Neural cell (in vitro differentiated cells): ENCODE data around the gene POLR2L. TPM values are rescaled to one million over a fixed set of nuclear protein-coding genes. Genes with fewer than 3 reads are reported as not detected.

ENCODE experiments used
- H2AFZ ChIP-seq: fragments of 200-600, 300-800 bp; sonication (generic), shearing (Covaris generic); 2 replicates; pipeline ENCODE4 v1.6.0; 2014; ENCODE audit warnings: low read depth, mild to moderate bottlenecking, antibody characterized with exemption, low read length, moderate library complexity
- H3F3A ChIP-seq: fragments of 200-600 bp; shearing (Covaris generic); 2 replicates; pipeline ENCODE4 v1.6.1; 2016; ENCODE audit warnings: mild to moderate bottlenecking, moderate library complexity, mixed read lengths, antibody characterized with exemption, low read length; ENCODE audit not compliant: insufficient read depth, poor library complexity, severe bottlenecking
- H3K27ac ChIP-seq: fragments of 200-600, 300-800 bp; sonication (generic), shearing (Covaris generic); 2 replicates; pipeline ENCODE4 v1.5.1; 2014; ENCODE audit warnings: mild to moderate bottlenecking, low read length, moderate library complexity
- H3K27me3 ChIP-seq: fragments of 300-800, 200-600 bp; sonication (generic), shearing (Covaris generic); 2 replicates; pipeline ENCODE4 v1.6.0; 2014; ENCODE audit warnings: mild to moderate bottlenecking, low read depth, low read length, moderate library complexity; ENCODE audit not compliant: insufficient read depth
- H3K36me3 ChIP-seq: fragments of 300-800, 200-600 bp; sonication (generic), shearing (Covaris generic); 2 replicates; pipeline ENCODE4 v1.5.1; 2014; ENCODE audit warnings: mild to moderate bottlenecking, antibody characterized with exemption, low read length, moderate library complexity; ENCODE audit not compliant: insufficient read depth
- H3K4me2 ChIP-seq: fragments of 300-800, 200-600 bp; sonication (generic), shearing (Covaris generic); 2 replicates; pipeline ENCODE4 v1.6.0; 2014; ENCODE audit warnings: mild to moderate bottlenecking, low read length
- H3K4me3 ChIP-seq: fragments of 300-800, 200-600 bp; sonication (generic), shearing (Covaris generic); 2 replicates; pipeline ENCODE4 v1.5.1; 2014; ENCODE audit warnings: mild to moderate bottlenecking, low read length, moderate library complexity
- H3K79me2 ChIP-seq: fragments of 200-600 bp; shearing (Covaris generic); replicated peaks from 2 replicates; pipeline ENCODE4 v1.6.0; 2014; ENCODE audit warnings: mild to moderate bottlenecking, low read length, moderate library complexity; ENCODE audit not compliant: insufficient read depth
- H3K9ac ChIP-seq: fragments of 300-800, 200-600 bp; sonication (generic), shearing (Covaris generic); 2 replicates; pipeline ENCODE4 v1.6.1; 2016; ENCODE audit warnings: mild to moderate bottlenecking, low read length, mixed read lengths
- H3K9me2 ChIP-seq: fragments of 200-600 bp; shearing (Covaris generic); 2 replicates; pipeline ENCODE4 v1.6.1; 2016; ENCODE audit warnings: mild to moderate bottlenecking, low read length, mixed read lengths; ENCODE audit not compliant: insufficient read depth
- H3K9me3 ChIP-seq: fragments of 200-600, 300-800 bp; sonication (generic), shearing (Covaris generic); 2 replicates; pipeline ENCODE4 v1.6.1; 2016; ENCODE audit warnings: mild to moderate bottlenecking, mixed run types, low read length, moderate library complexity, mixed read lengths
- H4K20me1 ChIP-seq: fragments of 200-600 bp; shearing (Covaris generic); 2 replicates; pipeline ENCODE4 v1.6.1; 2016; ENCODE audit warnings: mild to moderate bottlenecking, mixed run types; ENCODE audit not compliant: insufficient read depth
- EZH2 ChIP-seq: fragments of 200-600, 300-800 bp; shearing (Covaris generic), sonication (generic); IDR thresholded peaks from 2 replicates; pipeline ENCODE4 v1.6.1; 2014; ENCODE audit warnings: antibody characterized with exemption, low read length, borderline replicate concordance, mild to moderate bottlenecking; ENCODE audit not compliant: insufficient read depth, poor library complexity, severe bottlenecking
- MXI1 ChIP-seq: fragments of 450-650 bp; conservative IDR thresholded peaks from 2 replicates; pipeline ENCODE4 v1.6.1; 2014; ENCODE audit warnings: antibody characterized with exemption, mild to moderate bottlenecking; ENCODE audit not compliant: poor library complexity, severe bottlenecking
- SMC3 ChIP-seq: fragments of 450-650 bp; conservative IDR thresholded peaks from 2 replicates; pipeline ENCODE4 v1.6.1; 2014; ENCODE audit warnings: antibody characterized with exemption, mild to moderate bottlenecking, moderate library complexity; ENCODE audit not compliant: poor library complexity
- TAF1 ChIP-seq: IDR thresholded peaks from 2 replicates; pipeline ENCODE4 v1.6.1; 2012; ENCODE audit warnings: low read depth
- polyA plus RNA-seq: library from polyadenylated mRNA; depleted of rRNA; stranded (reverse); fragments of >200 nt; gene quantifications from 2 replicates; pipeline ENCODE4 v1.2.3, GENCODE V29; 2014
- TF ChIP-seq, protein P1 (sequence below): fragments of 450-650 bp; IDR thresholded peaks from 2 replicates; pipeline ENCODE4 v1.5.1; 2014; ENCODE audit warnings: antibody characterized with exemption, mild to moderate bottlenecking, moderate library complexity; ENCODE audit not compliant: poor library complexity, severe bottlenecking
- TF ChIP-seq, protein P2 (sequence below): IDR thresholded peaks from 2 replicates; pipeline ENCODE4 v1.6.1; 2012; ENCODE audit warnings: borderline replicate concordance

POLR2L gene
- polyA plus RNA-seq, 1 donor from 2014 or later: 62.3 TPM

DNA sequence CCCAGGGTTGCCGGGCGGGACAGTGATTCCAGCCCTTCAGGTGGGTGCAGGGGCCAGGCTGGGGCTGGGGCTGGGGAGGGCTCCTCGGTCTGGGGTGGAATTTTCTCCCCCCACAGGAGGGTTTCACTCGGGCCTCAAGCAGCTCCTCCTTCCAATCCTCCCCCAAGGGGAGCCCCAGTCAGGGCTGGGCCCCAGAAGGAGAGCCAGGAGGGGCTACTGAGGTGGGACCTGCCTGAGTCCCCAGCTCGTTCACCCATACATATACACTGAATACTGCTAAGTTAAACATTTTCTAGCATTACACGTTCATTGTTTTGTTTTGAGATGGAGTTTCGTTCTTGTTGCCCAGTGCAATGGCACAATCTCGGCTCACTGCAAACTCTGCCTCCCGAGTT lies 16.1 kb downstream of the POLR2L start:
- TF ChIP-seq MXI1 (no peak), SMC3 (no peak)
- TF ChIP-seq, protein P1, sequence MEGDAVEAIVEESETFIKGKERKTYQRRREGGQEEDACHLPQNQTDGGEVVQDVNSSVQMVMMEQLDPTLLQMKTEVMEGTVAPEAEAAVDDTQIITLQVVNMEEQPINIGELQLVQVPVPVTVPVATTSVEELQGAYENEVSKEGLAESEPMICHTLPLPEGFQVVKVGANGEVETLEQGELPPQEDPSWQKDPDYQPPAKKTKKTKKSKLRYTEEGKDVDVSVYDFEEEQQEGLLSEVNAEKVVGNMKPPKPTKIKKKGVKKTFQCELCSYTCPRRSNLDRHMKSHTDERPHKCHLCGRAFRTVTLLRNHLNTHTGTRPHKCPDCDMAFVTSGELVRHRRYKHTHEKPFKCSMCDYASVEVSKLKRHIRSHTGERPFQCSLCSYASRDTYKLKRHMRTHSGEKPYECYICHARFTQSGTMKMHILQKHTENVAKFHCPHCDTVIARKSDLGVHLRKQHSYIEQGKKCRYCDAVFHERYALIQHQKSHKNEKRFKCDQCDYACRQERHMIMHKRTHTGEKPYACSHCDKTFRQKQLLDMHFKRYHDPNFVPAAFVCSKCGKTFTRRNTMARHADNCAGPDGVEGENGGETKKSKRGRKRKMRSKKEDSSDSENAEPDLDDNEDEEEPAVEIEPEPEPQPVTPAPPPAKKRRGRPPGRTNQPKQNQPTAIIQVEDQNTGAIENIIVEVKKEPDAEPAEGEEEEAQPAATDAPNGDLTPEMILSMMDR: no peak
- no peaks in the 10 kb centered on the region for H3K79me2 ChIP-seq
- no peaks in the 10 kb centered on the region for H3F3A ChIP-seq
- no peaks in the 10 kb centered on the region for H3K9me3 ChIP-seq
- no peak overlapping the region for H3K4me3 ChIP-seq
- no peak overlapping the region for H3K27ac ChIP-seq
- no peaks in the 10 kb centered on the region for H3K36me3 ChIP-seq
- H2AFZ ChIP-seq: no peak overlapping the region
- H3K27me3 ChIP-seq: peaks cover 40% of the 10 kb centered on the region
- H3K9ac ChIP-seq: no peak overlapping the region
- no peak overlapping the region for H3K4me2 ChIP-seq
- H3K9me2 ChIP-seq: no peaks in the 10 kb centered on the region
- H4K20me1 ChIP-seq: no peaks in the 10 kb centered on the region

DNA sequence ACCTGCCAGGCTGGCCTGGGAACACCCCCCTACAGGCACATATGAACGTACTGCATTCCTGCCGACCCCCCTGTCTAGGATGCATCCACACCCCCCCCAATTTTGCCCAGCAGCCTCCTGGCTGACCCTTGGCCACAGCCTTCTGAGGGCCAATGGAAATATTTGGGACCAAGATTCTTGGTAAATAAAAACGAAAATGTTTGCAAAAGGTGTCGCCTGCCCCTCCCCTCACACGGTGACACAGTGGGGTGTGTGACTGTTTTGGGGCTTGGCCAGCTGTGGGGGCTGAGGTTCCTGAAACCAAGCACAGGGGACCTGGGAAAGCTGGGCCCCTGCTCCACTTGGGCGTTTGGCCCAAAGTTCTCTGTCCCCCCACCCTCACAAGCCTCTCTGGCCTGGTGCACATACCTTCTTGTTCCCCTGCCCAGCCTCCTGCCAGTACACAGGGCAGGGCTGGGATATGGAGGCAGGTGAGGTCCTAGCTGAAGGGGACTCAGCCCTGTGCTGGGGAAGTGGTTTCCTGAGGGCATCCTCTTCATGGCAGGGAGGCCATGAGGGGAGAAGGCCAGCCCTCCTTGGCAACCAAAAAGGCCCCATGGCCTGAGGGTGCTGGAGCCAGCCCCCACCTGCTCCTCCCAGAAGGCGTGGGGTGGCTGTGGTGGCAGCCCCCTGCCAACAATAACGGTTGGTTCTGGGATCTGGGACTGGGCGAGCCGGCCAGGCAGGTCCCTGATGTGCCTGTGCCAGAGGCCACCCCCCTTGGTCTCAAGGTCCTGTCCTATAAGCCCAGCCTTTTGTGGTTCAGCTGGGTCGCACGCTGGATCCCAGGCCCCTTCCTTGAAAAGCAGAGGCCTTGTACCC lies 16.7 kb downstream of the POLR2L start:
- TF ChIP-seq EZH2 (no peak), SMC3 (no peak), TAF1 (no peak), MXI1 (no peak)
- TF ChIP-seq, protein P1: no peak
- TF ChIP-seq, protein P2, sequence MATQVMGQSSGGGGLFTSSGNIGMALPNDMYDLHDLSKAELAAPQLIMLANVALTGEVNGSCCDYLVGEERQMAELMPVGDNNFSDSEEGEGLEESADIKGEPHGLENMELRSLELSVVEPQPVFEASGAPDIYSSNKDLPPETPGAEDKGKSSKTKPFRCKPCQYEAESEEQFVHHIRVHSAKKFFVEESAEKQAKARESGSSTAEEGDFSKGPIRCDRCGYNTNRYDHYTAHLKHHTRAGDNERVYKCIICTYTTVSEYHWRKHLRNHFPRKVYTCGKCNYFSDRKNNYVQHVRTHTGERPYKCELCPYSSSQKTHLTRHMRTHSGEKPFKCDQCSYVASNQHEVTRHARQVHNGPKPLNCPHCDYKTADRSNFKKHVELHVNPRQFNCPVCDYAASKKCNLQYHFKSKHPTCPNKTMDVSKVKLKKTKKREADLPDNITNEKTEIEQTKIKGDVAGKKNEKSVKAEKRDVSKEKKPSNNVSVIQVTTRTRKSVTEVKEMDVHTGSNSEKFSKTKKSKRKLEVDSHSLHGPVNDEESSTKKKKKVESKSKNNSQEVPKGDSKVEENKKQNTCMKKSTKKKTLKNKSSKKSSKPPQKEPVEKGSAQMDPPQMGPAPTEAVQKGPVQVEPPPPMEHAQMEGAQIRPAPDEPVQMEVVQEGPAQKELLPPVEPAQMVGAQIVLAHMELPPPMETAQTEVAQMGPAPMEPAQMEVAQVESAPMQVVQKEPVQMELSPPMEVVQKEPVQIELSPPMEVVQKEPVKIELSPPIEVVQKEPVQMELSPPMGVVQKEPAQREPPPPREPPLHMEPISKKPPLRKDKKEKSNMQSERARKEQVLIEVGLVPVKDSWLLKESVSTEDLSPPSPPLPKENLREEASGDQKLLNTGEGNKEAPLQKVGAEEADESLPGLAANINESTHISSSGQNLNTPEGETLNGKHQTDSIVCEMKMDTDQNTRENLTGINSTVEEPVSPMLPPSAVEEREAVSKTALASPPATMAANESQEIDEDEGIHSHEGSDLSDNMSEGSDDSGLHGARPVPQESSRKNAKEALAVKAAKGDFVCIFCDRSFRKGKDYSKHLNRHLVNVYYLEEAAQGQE: no peak
- no peaks in the 10 kb centered on the region for H3K9me3 ChIP-seq
- peaks cover 35% of the 10 kb centered on the region for H3K27me3 ChIP-seq
- no peak overlapping the region for H2AFZ ChIP-seq
- H3K4me3 ChIP-seq: no peak overlapping the region
- H4K20me1 ChIP-seq: no peaks in the 10 kb centered on the region
- no peaks in the 10 kb centered on the region for H3K79me2 ChIP-seq
- H3K9ac ChIP-seq: no peak overlapping the region
- H3F3A ChIP-seq: no peaks in the 10 kb centered on the region
- no peak overlapping the region for H3K4me2 ChIP-seq
- no peaks in the 10 kb centered on the region for H3K9me2 ChIP-seq
- H3K27ac ChIP-seq: no peak overlapping the region
- no peaks in the 10 kb centered on the region for H3K36me3 ChIP-seq
